Measurements from ENCODE around the gene LMO7. TPM values are rescaled to one million over a fixed set of nuclear protein-coding genes. Genes with fewer than 3 reads are reported as not detected.
A peak's percentile ranks its signal among the peaks of the same experiment; 100 is the strongest.

Gene LMO7
- total and polyA plus RNA-seq, 10 donors, result 2.2 to 15.5 (median 8.2) TPM

- Histone ChIP-seq H3K4me3 (no peak overlapping the region), H3K4me1 (peaks cover 0 to 12% (median 0%) of the 10 kb centered on the region in 6 donors), H3K9me3 (no peaks in the 10 kb centered on the region), H3K27ac (no peak overlapping the region), H3K36me3 (no peaks in the 10 kb centered on the region), H3K27me3 (replicated peaks in 1 of 7) (peaks cover 0 to 18% (median 0%) of the 10 kb centered on the region in 7 donors)
- DNase-seq, result no peak
- intact Hi-C loops (cut with DNase I; ENCODE audit: low total_unique reads), result no loop called here
- 74 to 86% (median 76%) methylated on average over 9 of the region's 9 CpGs for WGBS, 5 donors
- TF ChIP-seq POLR2AphosphoS5 (IDR thresholded peaks at IDR 0.05) (no peak), POLR2A (IDR thresholded peaks at IDR 0.05) (no peak), CTCF (IDR thresholded peaks at IDR 0.05 in 8 of 11, conservative IDR thresholded peaks at IDR 0.05 in 3 of 11) (no peak)
These were observed 231.4 kb downstream of the LMO7 start for GRCh38 chr13:75867379-75868117.

- Histone ChIP-seq H3K27me3 (replicated peaks in 1 of 7) (peaks cover 0 to 18% (median 0%) of the 10 kb centered on the region in 7 donors), H3K4me1 (peaks cover 0 to 12% (median 0%) of the 10 kb centered on the region in 6 donors), H3K27ac (peak overlapping the region in 1 of 8 donors; percentile 14), H3K9me3 (no peaks in the 10 kb centered on the region), H3K4me3 (peak overlapping the region in 1 of 8 donors; percentile 35), H3K36me3 (no peaks in the 10 kb centered on the region)
- intact Hi-C loops (cut with DNase I; ENCODE audit: low total_unique reads), result loop anchor here (10.0 kb wide), 2 partner anchors 175 to 1105 kb away; no protein-coding TSS in a partner anchor
- TF ChIP-seq POLR2A (IDR thresholded peaks at IDR 0.05) (no peak), CTCF (IDR thresholded peaks at IDR 0.05 in 8 of 11, conservative IDR thresholded peaks at IDR 0.05 in 3 of 11) (no peak), POLR2AphosphoS5 (IDR thresholded peaks at IDR 0.05) (no peak)
- no peak for DNase-seq
- WGBS, 5 donors, result 36 to 47% (median 40%) methylated on average over 4 of the region's 4 CpGs
These were observed 233.9 kb downstream of the LMO7 start for GRCh38 chr13:75869981-75870380.

GRCh38 chr13:75870397-75870903 is 234.3 kb downstream of the LMO7 start:
- Histone ChIP-seq H3K27ac (peak overlapping the region in 1 of 8 donors; percentile 14), H3K4me1 (peaks cover 0 to 12% (median 0%) of the 10 kb centered on the region in 6 donors), H3K27me3 (replicated peaks in 1 of 7) (peaks cover 0 to 18% (median 0%) of the 10 kb centered on the region in 7 donors), H3K9me3 (no peaks in the 10 kb centered on the region), H3K36me3 (no peaks in the 10 kb centered on the region), H3K4me3 (peak overlapping the region in 4 of 8 donors; percentile 11 to 35 (median 15))
- DNase-seq, result no peak
- TF ChIP-seq POLR2A (IDR thresholded peaks at IDR 0.05) (no peak), POLR2AphosphoS5 (IDR thresholded peaks at IDR 0.05) (no peak), CTCF (IDR thresholded peaks at IDR 0.05 in 8 of 11, conservative IDR thresholded peaks at IDR 0.05 in 3 of 11) (peak in 10 of 11 experiments; percentile 7 to 75 (median 57))
- WGBS, 5 donors, result 37 to 51% (median 44%) methylated on average over 14 of the region's 14 CpGs
- intact Hi-C loops (cut with DNase I; ENCODE audit: low total_unique reads), result loop anchor here (10.0 kb wide), 2 partner anchors 176 to 1104 kb away; no protein-coding TSS in a partner anchor

GRCh38 chr13:75871059-75871458 is 234.9 kb downstream of the LMO7 start:
- intact Hi-C loops (cut with DNase I; ENCODE audit: low total_unique reads), result loop anchor here (10.0 kb wide), 2 partner anchors 176 to 1104 kb away; no protein-coding TSS in a partner anchor
- no peak for DNase-seq
- 82 to 92% (median 85%) methylated on average over 6 of the region's 6 CpGs for WGBS, 5 donors

More at GRCh38 chr13:75871059-75871458, 234.9 kb downstream of the LMO7 start:
- Histone ChIP-seq H3K4me3 (peak overlapping the region in 1 of 8 donors; percentile 11), H3K36me3 (no peaks in the 10 kb centered on the region), H3K27ac (no peak overlapping the region), H3K27me3 (replicated peaks in 1 of 7) (peaks cover 0 to 21% (median 0%) of the 10 kb centered on the region in 7 donors), H3K4me1 (peaks cover 0 to 12% (median 1%) of the 10 kb centered on the region in 6 donors), H3K9me3 (no peaks in the 10 kb centered on the region)
- TF ChIP-seq POLR2A (IDR thresholded peaks at IDR 0.05) (no peak), CTCF (IDR thresholded peaks at IDR 0.05 in 8 of 11, conservative IDR thresholded peaks at IDR 0.05 in 3 of 11) (no peak)

All from spleen (tissue), 11 donors.